Panc1 (cell line): ENCODE measurements around the gene PTGFRN. TPM values are rescaled to one million over a fixed set of nuclear protein-coding genes. Genes with fewer than 3 reads are reported as not detected.

Experiments
- ATAC-seq: fragments of 200-7000 bp; cut with Tn5 transposase; 2 replicates; pipeline ENCODE4 v1.9.1; 2020; ENCODE audit warnings: mild to moderate bottlenecking, moderate library complexity
- BruUV-seq: library from RNA; stranded (reverse); fragments of 400-500 nt; replicated peaks from 2 replicates; lab custom pipeline; 2021; lab: Mats Ljungman, UMichigan
- CTCF ChIA-PET: fragments of 300-600 bp; sonication (Branson Sonifier 250); formaldehyde crosslinking; loops from one replicate; lab custom pipeline; 2022; ENCODE audit warnings: antibody characterized with exemption; lab: Charles Lee
- POLR2A ChIA-PET: fragments of 300-600 bp; sonication (Branson Sonifier 250); formaldehyde crosslinking; loops from one replicate; lab custom pipeline; 2022; ENCODE audit warnings: antibody characterized with exemption; lab: Charles Lee
- DNase-seq: peaks from one replicate; pipeline ENCODE4 v3.0.0-alpha.2; 2010; ENCODE audit warnings: low read depth, low spot score
- H3K27ac ChIP-seq: 2 replicates; pipeline ENCODE4 v1.5.1; 2011; ENCODE audit warnings: mild to moderate bottlenecking, low read length, inconsistent platforms
- H3K27me3 ChIP-seq: fragments of 200-500 bp; sonication (Bioruptor generic); 2 replicates; pipeline ENCODE4 v1.6.0; 2014; ENCODE audit warnings: low read length, inconsistent platforms; ENCODE audit not compliant: control insufficient read depth, insufficient read depth
- H3K36me3 ChIP-seq: fragments of 200-500 bp; sonication (Bioruptor generic); 2 replicates; pipeline ENCODE4 v1.5.1; 2014; ENCODE audit warnings: inconsistent platforms, mild to moderate bottlenecking, low read length, moderate library complexity; ENCODE audit not compliant: control insufficient read depth, insufficient read depth
- H3K4me1 ChIP-seq: 2 replicates; pipeline ENCODE4 v1.5.1; 2011; ENCODE audit warnings: inconsistent platforms, mild to moderate bottlenecking, low read length, moderate library complexity; ENCODE audit not compliant: control insufficient read depth, insufficient read depth
- H3K4me3 ChIP-seq, 2 experiments: 2 replicates each; pipeline ENCODE4 v1.5.1; 2011 to 2012; ENCODE audit warnings: low read depth in 2 of 2, low read length in 2 of 2, mild to moderate bottlenecking in 2 of 2, inconsistent platforms in 1 of 2, moderate library complexity in 1 of 2
- H3K9me3 ChIP-seq: fragments of 200-500 bp; sonication (Bioruptor generic); 2 replicates; pipeline ENCODE4 v1.5.1; 2014; ENCODE audit warnings: low read depth, mild to moderate bottlenecking, inconsistent platforms, low read length, moderate library complexity; ENCODE audit not compliant: control insufficient read depth, insufficient read depth
- POLR2AphosphoS5 ChIP-seq: IDR thresholded peaks from 2 replicates; pipeline ENCODE4 v1.6.1; 2012; ENCODE audit warnings: mild to moderate bottlenecking, low read depth, low read length, moderate library complexity
- SIN3A ChIP-seq: IDR thresholded peaks from 2 replicates; pipeline ENCODE4 v1.6.1; 2012; ENCODE audit warnings: low read depth, mild to moderate bottlenecking, low read length, moderate library complexity, borderline replicate concordance; ENCODE audit not compliant: insufficient read depth
- TCF7L2 ChIP-seq: IDR thresholded peaks from 2 replicates; pipeline ENCODE4 v1.6.1; 2011; ENCODE audit warnings: mild to moderate bottlenecking, low read depth, low read length, inconsistent platforms
- in situ Hi-C: cut with HindIII; loops from 2 replicates; pipeline ENCODE4 v1.10.0; 2016; ENCODE audit warnings: low sequenced_read_pairs, low pct_unique_long_range_greater_than_20kb
- intact Hi-C: fragments of 100-400 bp; cut with micrococcal nuclease; formaldehyde crosslinking; loops from one replicate; pipeline ENCODE4 v1.10.0; 2022; ENCODE audit not compliant: unreplicated experiment
- total RNA-seq: library from RNA; stranded (reverse); gene quantifications from one replicate; pipeline ENCODE4 v1.2.1, GENCODE V29; 2021; ENCODE audit not compliant: unreplicated experiment
- TF ChIP-seq, protein P1 (sequence below), 2 experiments: IDR thresholded peaks; 2 replicates each; pipeline ENCODE4 v1.6.1; 2011 to 2012; ENCODE audit warnings: low read depth in 2 of 2, control low read depth in 1 of 2, low read length in 1 of 2, mild to moderate bottlenecking in 1 of 2, moderate library complexity in 1 of 2; ENCODE audit not compliant: insufficient read depth in 1 of 2
- TF ChIP-seq, protein P2 (sequence below): fragments of 450-650 bp; IDR thresholded peaks from 2 replicates; pipeline ENCODE4 v1.5.1; 2017; ENCODE audit warnings: mild to moderate bottlenecking

The PTGFRN gene
- total RNA-seq, 1 experiment from 2014 or later: 5.2 TPM

DNA sequence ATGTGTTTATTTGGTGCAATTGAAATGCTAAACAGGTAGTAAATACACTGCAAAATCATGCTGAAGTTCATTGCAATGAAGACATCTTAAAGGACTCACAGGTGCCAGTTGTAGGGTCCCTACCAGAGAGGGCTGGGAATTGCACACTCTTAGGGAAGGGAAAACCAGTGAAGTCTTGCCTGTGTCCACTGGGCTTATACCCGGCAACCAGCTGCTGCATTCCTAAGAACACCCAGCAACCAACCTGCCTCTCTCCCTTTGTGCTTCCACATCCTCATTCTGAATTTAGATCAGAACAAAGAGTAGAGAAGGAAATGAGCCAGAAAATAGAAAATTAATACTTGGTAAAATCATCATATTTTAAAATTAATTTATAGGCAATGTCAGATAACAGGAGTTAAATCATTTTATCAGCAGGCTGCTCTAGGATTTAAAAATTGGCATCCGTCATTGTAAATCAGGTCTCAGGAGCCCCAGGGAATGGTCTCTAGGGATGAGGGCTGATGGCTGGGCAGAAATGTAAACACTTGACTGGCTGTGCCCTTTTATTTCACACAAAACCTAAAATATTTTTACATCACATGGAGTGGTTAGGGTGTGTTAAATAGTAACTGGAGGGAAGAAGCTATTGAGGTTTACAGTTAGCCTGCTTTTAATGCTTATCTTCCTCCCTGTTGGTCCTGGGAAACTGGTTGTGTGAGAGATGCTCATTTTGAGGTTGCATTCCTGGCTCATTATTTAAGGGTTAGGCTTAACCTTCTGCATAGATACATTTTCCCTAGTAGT lies 31.3 kb downstream of the PTGFRN start:
- ATAC-seq: no peak
- CTCF ChIA-PET: no interaction called here
- no peaks in the 10 kb centered on the region for H3K36me3 ChIP-seq

GRCh38 chr1:116941670-116942069 lies 32.0 kb downstream of the PTGFRN start:
- Histone ChIP-seq H3K9me3 (no peaks in the 10 kb centered on the region), H3K36me3 (no peaks in the 10 kb centered on the region), H3K27me3 (no peaks in the 10 kb centered on the region), H3K4me3 (no peak overlapping the region), H3K27ac (no peak overlapping the region), H3K4me1 (no peaks in the 10 kb centered on the region)
- no TSS peak for BruUV-seq
- in situ Hi-C loops (no loop called here), intact Hi-C loops (no loop called here)
- CTCF ChIA-PET: no interaction called here
- POLR2A ChIA-PET: no interaction called here
- DNase-seq (no peak), ATAC-seq (no peak)
- TF ChIP-seq POLR2AphosphoS5 (no peak), TCF7L2 (no peak)

More for the DNA sequence above, 31.3 kb downstream of the PTGFRN start:
- Histone ChIP-seq H3K27ac (no peak overlapping the region), H3K4me3 (no peak overlapping the region), H3K27me3 (no peaks in the 10 kb centered on the region), H3K9me3 (no peaks in the 10 kb centered on the region), H3K4me1 (no peaks in the 10 kb centered on the region)
- intact Hi-C loops (no loop called here), in situ Hi-C loops (no loop called here)
- TF ChIP-seq, protein P1, sequence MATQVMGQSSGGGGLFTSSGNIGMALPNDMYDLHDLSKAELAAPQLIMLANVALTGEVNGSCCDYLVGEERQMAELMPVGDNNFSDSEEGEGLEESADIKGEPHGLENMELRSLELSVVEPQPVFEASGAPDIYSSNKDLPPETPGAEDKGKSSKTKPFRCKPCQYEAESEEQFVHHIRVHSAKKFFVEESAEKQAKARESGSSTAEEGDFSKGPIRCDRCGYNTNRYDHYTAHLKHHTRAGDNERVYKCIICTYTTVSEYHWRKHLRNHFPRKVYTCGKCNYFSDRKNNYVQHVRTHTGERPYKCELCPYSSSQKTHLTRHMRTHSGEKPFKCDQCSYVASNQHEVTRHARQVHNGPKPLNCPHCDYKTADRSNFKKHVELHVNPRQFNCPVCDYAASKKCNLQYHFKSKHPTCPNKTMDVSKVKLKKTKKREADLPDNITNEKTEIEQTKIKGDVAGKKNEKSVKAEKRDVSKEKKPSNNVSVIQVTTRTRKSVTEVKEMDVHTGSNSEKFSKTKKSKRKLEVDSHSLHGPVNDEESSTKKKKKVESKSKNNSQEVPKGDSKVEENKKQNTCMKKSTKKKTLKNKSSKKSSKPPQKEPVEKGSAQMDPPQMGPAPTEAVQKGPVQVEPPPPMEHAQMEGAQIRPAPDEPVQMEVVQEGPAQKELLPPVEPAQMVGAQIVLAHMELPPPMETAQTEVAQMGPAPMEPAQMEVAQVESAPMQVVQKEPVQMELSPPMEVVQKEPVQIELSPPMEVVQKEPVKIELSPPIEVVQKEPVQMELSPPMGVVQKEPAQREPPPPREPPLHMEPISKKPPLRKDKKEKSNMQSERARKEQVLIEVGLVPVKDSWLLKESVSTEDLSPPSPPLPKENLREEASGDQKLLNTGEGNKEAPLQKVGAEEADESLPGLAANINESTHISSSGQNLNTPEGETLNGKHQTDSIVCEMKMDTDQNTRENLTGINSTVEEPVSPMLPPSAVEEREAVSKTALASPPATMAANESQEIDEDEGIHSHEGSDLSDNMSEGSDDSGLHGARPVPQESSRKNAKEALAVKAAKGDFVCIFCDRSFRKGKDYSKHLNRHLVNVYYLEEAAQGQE (IDR thresholded peaks at IDR 0.05; ENCODE audit: insufficient read depth in 1 of 2, low read depth in 2 of 2, low read length in 1 of 2): no peak
- no peak for TF ChIP-seq SIN3A
- TF ChIP-seq TCF7L2: no peak
- no peak for TF ChIP-seq POLR2AphosphoS5
- TF ChIP-seq, protein P2, sequence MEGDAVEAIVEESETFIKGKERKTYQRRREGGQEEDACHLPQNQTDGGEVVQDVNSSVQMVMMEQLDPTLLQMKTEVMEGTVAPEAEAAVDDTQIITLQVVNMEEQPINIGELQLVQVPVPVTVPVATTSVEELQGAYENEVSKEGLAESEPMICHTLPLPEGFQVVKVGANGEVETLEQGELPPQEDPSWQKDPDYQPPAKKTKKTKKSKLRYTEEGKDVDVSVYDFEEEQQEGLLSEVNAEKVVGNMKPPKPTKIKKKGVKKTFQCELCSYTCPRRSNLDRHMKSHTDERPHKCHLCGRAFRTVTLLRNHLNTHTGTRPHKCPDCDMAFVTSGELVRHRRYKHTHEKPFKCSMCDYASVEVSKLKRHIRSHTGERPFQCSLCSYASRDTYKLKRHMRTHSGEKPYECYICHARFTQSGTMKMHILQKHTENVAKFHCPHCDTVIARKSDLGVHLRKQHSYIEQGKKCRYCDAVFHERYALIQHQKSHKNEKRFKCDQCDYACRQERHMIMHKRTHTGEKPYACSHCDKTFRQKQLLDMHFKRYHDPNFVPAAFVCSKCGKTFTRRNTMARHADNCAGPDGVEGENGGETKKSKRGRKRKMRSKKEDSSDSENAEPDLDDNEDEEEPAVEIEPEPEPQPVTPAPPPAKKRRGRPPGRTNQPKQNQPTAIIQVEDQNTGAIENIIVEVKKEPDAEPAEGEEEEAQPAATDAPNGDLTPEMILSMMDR: no peak
- no TSS peak for BruUV-seq
- no peak for DNase-seq
- POLR2A ChIA-PET: no interaction called here

- in situ Hi-C loops (no loop called here), intact Hi-C loops (no loop called here)
- Histone ChIP-seq H3K27ac (no peak overlapping the region), H3K4me3 (no peak overlapping the region), H3K9me3 (no peaks in the 10 kb centered on the region), H3K4me1 (no peaks in the 10 kb centered on the region), H3K27me3 (no peaks in the 10 kb centered on the region), H3K36me3 (no peaks in the 10 kb centered on the region)
- TF ChIP-seq, protein P1 (IDR thresholded peaks at IDR 0.05; ENCODE audit: insufficient read depth in 1 of 2, low read depth in 2 of 2, low read length in 1 of 2): no peak
- TF ChIP-seq SIN3A (no peak), TCF7L2 (no peak), POLR2AphosphoS5 (no peak)
- TF ChIP-seq, protein P2: no peak
- POLR2A ChIA-PET: no interaction called here
- CTCF ChIA-PET: no interaction called here
- DNase-seq (no peak), ATAC-seq (no peak)
- BruUV-seq: no TSS peak
These were observed 32.6 kb downstream of the PTGFRN start for GRCh38 chr1:116942344-116942743.
